OCI-LY3 (cell line): Measurements from ENCODE around the gene TLE5.

Source experiments
- CTCF ChIP-seq: fragments of 200-600, 300-600 bp; sonication (generic); IDR thresholded peaks from 2 replicates; pipeline ENCODE4 v1.5.1; 2014; ENCODE audit warnings: antibody characterized with exemption, low read length, low read depth
- EZH2phosphoT487 ChIP-seq: fragments of 200-600 bp; shearing (Covaris generic); IDR thresholded peaks from 2 replicates; pipeline ENCODE4 v1.6.1; 2018; ENCODE audit warnings: antibody characterized with exemption, mixed run types, low read depth

- no peak for TF ChIP-seq CTCF
- no peak for TF ChIP-seq EZH2phosphoT487
Observed at GRCh38 chr19:3111586-3112247, 49.4 kb upstream of the TLE5 start.
